ENCODE results near the gene TP53BP1.
A peak's percentile ranks its signal among the peaks of the same experiment; 100 is the strongest.
"Not testable (repeated sequence)": the region's sequence is repeated elsewhere in the genome, so short reads cannot be mapped to it uniquely, and the experiment has no call there.

Gene TP53BP1, protein sequence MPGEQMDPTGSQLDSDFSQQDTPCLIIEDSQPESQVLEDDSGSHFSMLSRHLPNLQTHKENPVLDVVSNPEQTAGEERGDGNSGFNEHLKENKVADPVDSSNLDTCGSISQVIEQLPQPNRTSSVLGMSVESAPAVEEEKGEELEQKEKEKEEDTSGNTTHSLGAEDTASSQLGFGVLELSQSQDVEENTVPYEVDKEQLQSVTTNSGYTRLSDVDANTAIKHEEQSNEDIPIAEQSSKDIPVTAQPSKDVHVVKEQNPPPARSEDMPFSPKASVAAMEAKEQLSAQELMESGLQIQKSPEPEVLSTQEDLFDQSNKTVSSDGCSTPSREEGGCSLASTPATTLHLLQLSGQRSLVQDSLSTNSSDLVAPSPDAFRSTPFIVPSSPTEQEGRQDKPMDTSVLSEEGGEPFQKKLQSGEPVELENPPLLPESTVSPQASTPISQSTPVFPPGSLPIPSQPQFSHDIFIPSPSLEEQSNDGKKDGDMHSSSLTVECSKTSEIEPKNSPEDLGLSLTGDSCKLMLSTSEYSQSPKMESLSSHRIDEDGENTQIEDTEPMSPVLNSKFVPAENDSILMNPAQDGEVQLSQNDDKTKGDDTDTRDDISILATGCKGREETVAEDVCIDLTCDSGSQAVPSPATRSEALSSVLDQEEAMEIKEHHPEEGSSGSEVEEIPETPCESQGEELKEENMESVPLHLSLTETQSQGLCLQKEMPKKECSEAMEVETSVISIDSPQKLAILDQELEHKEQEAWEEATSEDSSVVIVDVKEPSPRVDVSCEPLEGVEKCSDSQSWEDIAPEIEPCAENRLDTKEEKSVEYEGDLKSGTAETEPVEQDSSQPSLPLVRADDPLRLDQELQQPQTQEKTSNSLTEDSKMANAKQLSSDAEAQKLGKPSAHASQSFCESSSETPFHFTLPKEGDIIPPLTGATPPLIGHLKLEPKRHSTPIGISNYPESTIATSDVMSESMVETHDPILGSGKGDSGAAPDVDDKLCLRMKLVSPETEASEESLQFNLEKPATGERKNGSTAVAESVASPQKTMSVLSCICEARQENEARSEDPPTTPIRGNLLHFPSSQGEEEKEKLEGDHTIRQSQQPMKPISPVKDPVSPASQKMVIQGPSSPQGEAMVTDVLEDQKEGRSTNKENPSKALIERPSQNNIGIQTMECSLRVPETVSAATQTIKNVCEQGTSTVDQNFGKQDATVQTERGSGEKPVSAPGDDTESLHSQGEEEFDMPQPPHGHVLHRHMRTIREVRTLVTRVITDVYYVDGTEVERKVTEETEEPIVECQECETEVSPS (N-terminal part only)

GRCh38 chr15:43492673-43493601 is at the start of gene TP53BP1:
TP53BP1 (minus strand) TSS chr15:43493156; CDS start chr15:43493043, 113 bp downstream.
- peak within 1 kb of the TSS; percentile 96 for H3K9ac ChIP-seq (ENCODE audit: low read depth, low read length)
- H3K4me1 ChIP-seq (ENCODE audit: insufficient read depth, low read length) = peaks cover 4% of the 10 kb centered on the region; the same call in 1 of the 2 replicates
- H3K36me3 ChIP-seq (ENCODE audit: insufficient read depth, low read length) = peaks cover 2% of the 10 kb centered on the region; the same call in 1 of the 2 replicates
- H3K9me3 ChIP-seq (ENCODE audit: control insufficient read depth, insufficient read depth, low read length) = no peaks in the 10 kb centered on the region

- Histone ChIP-seq H3K4me1 (ENCODE audit: insufficient read depth, low read length) (no peaks in the 10 kb centered on the region), H3K36me3 (ENCODE audit: insufficient read depth, low read length) (peaks cover 3% of the 10 kb centered on the region; the same call in 1 of the 2 replicates), H3K9ac (ENCODE audit: low read depth, low read length) (no peak overlapping the region), H3K9me3 (ENCODE audit: control insufficient read depth, insufficient read depth, low read length) (no peaks in the 10 kb centered on the region)
These were observed 48.8 kb upstream of the TP53BP1 start for GRCh38 chr15:43541785-43542184.

DNA sequence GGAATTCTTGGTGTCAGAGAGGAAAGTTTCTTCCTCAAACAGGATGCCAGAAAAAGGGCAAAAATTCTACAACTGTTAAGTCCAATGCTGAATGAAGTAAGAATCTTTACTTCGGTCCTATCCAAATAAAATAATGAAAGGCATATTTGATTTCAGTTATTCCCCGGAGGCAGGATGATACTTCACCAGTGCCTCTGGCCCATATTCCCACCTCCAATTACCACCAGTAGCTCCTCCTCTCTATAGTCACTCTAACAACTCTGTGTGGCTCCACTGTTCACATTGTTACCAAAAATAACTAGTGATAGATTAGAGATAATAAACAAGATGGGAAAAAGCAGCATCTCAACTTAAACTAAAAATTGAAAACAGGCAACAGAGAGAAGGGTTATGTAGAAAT is 45.1 kb upstream of the TP53BP1 start:
- Histone ChIP-seq H3K9me3 (ENCODE audit: control insufficient read depth, insufficient read depth, low read length) (no peaks in the 10 kb centered on the region), H3K9ac (ENCODE audit: low read depth, low read length) (no peak overlapping the region), H3K4me1 (ENCODE audit: insufficient read depth, low read length) (no peaks in the 10 kb centered on the region), H3K36me3 (ENCODE audit: insufficient read depth, low read length) (no peaks in the 10 kb centered on the region; the same call in 1 of the 2 replicates)

GRCh38 chr15:43534897-43535296 is 41.9 kb upstream of the TP53BP1 start:
- Histone ChIP-seq H3K9ac (ENCODE audit: low read depth, low read length) (no peak overlapping the region), H3K9me3 (ENCODE audit: control insufficient read depth, insufficient read depth, low read length) (no peaks in the 10 kb centered on the region), H3K36me3 (ENCODE audit: insufficient read depth, low read length) (no peaks in the 10 kb centered on the region), H3K4me1 (ENCODE audit: insufficient read depth, low read length) (peaks cover 15% of the 10 kb centered on the region; the same call in 1 of the 2 replicates)

- peaks cover 15% of the 10 kb centered on the region; the same call in 1 of the 2 replicates for H3K4me1 ChIP-seq (ENCODE audit: insufficient read depth, low read length)
- not testable (repeated sequence) for H3K9ac ChIP-seq (ENCODE audit: low read depth, low read length); H3K9me3 ChIP-seq (ENCODE audit: control insufficient read depth, insufficient read depth, low read length); H3K36me3 ChIP-seq (ENCODE audit: insufficient read depth, low read length)
These were observed 39.9 kb upstream of the TP53BP1 start for GRCh38 chr15:43532826-43533225.

GRCh38 chr15:43531018-43531670 is 38.2 kb upstream of the TP53BP1 start:
- Histone ChIP-seq H3K4me1 (ENCODE audit: insufficient read depth, low read length) (peaks cover 15% of the 10 kb centered on the region; the same call in 1 of the 2 replicates), H3K36me3 (ENCODE audit: insufficient read depth, low read length) (no peaks in the 10 kb centered on the region; the same call in 1 of the 2 replicates), H3K9me3 (ENCODE audit: control insufficient read depth, insufficient read depth, low read length) (no peaks in the 10 kb centered on the region), H3K9ac (ENCODE audit: low read depth, low read length) (no peak overlapping the region)

DNA sequence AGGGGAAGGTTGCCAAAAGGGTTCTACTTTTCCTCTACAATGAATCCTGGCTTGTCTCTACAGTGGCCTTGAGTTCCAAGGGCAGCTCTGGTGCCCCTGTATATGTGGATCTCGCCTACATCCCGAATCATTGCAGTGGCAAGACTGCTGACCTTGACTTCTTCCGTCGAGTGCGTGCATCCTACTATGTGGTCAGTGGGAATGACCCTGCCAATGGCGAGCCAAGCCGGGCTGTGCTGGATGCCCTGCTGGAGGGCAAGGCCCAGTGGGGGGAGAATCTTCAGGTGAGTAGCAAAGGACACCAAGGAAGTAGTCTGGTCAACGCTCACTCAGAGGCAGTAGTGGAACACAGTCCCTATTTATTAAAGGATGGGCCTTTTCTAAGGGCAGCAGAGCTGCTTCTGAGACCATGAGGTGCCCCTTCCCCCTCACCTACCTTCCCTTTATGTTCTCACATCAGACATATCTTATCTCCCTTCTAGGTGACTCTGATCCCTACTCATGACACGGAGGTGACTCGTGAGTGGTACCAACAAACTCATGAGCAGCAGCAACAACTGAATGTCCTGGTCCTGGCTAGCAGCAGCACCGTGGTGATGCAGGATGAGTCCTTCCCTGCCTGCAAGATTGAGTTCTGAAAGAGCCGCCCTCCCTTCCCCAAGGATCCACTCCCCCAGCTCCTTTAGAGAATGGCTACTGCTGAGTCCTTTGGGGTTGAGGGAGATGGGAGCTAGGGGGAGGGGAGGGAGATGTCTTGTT is 36.8 kb upstream of the TP53BP1 start:
- H3K36me3 ChIP-seq (ENCODE audit: insufficient read depth, low read length) = no peaks in the 10 kb centered on the region; the same call in 1 of the 2 replicates
- no peak overlapping the region for H3K9ac ChIP-seq (ENCODE audit: low read depth, low read length)
- peaks cover 15% of the 10 kb centered on the region; the same call in 1 of the 2 replicates for H3K4me1 ChIP-seq (ENCODE audit: insufficient read depth, low read length)
- no peaks in the 10 kb centered on the region for H3K9me3 ChIP-seq (ENCODE audit: control insufficient read depth, insufficient read depth, low read length)

DNA sequence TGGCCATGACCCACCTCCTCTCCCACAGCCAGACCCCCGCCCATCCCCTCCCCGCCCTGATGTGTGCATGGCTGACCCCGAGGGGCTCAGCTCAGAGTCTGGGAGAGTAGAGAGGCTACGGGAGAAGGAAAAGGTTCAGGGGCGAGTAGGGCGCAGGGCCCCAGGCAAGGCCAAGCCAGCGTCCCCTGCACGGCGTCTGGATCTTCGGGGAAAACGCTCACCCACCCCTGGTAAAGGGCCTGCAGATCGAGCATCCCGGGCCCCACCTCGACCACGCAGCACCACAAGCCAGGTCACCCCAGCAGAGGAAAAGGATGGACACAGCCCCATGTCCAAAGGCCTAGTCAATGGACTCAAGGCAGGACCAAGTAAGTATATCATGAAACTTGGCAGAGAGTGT is 36.2 kb upstream of the TP53BP1 start:
- Histone ChIP-seq H3K9ac (ENCODE audit: low read depth, low read length) (no peak overlapping the region), H3K4me1 (ENCODE audit: insufficient read depth, low read length) (peaks cover 15% of the 10 kb centered on the region; the same call in 1 of the 2 replicates), H3K36me3 (ENCODE audit: insufficient read depth, low read length) (no peaks in the 10 kb centered on the region; the same call in 1 of the 2 replicates), H3K9me3 (ENCODE audit: control insufficient read depth, insufficient read depth, low read length) (no peaks in the 10 kb centered on the region)

- H3K4me1 ChIP-seq (ENCODE audit: insufficient read depth, low read length) = peaks cover 15% of the 10 kb centered on the region; the same call in 1 of the 2 replicates
- H3K9ac ChIP-seq (ENCODE audit: low read depth, low read length) = no peak overlapping the region
- no peaks in the 10 kb centered on the region for H3K9me3 ChIP-seq (ENCODE audit: control insufficient read depth, insufficient read depth, low read length)
- H3K36me3 ChIP-seq (ENCODE audit: insufficient read depth, low read length) = no peaks in the 10 kb centered on the region; the same call in 1 of the 2 replicates
These were observed 35.6 kb upstream of the TP53BP1 start for GRCh38 chr15:43528542-43529007.

GRCh38 chr15:43527802-43528541 is 35.0 kb upstream of the TP53BP1 start:
- H3K36me3 ChIP-seq (ENCODE audit: insufficient read depth, low read length) = no peaks in the 10 kb centered on the region; the same call in 1 of the 2 replicates
- H3K9me3 ChIP-seq (ENCODE audit: control insufficient read depth, insufficient read depth, low read length) = no peaks in the 10 kb centered on the region
- peaks cover 15% of the 10 kb centered on the region; the same call in 1 of the 2 replicates for H3K4me1 ChIP-seq (ENCODE audit: insufficient read depth, low read length)
- H3K9ac ChIP-seq (ENCODE audit: low read depth, low read length) = no peak overlapping the region

- H3K9me3 ChIP-seq (ENCODE audit: control insufficient read depth, insufficient read depth, low read length) = no peaks in the 10 kb centered on the region
- H3K4me1 ChIP-seq (ENCODE audit: insufficient read depth, low read length) = peaks cover 15% of the 10 kb centered on the region; the same call in 1 of the 2 replicates
- H3K36me3 ChIP-seq (ENCODE audit: insufficient read depth, low read length) = no peaks in the 10 kb centered on the region; the same call in 1 of the 2 replicates
- H3K9ac ChIP-seq (ENCODE audit: low read depth, low read length) = no peak overlapping the region
These were observed 34.3 kb upstream of the TP53BP1 start for GRCh38 chr15:43527016-43527801.

Measured in ES-I3 (cell line).